T-helper 2 cell treated with Interferon-gamma antibody and Interleukin-4, amounts not matched to agents 5 μg/mL and 100 μg/mL, for 36 hours (primary cell): ENCODE results near the gene RASGRF2.
A peak's percentile ranks its signal among the peaks of the same experiment; 100 is the strongest.

ENCODE experiments used
- DNase-seq: peaks from one replicate; pipeline ENCODE4 v3.0.0; 2021; ENCODE audit warnings: low spot score
- H3K27ac Mint-ChIP-seq: one replicate; pipeline ENCODE4 v1.8.0; 2021; ENCODE audit warnings: mild to moderate bottlenecking, mixed read lengths
- H3K27me3 Mint-ChIP-seq: one replicate; pipeline ENCODE4 v1.8.0; 2021; ENCODE audit warnings: low read depth, mixed read lengths
- H3K36me3 Mint-ChIP-seq: one replicate; pipeline ENCODE4 v1.8.0; 2021; ENCODE audit warnings: low read depth, mixed read lengths
- H3K4me1 Mint-ChIP-seq: one replicate; pipeline ENCODE4 v1.8.0; 2021; ENCODE audit warnings: low read depth, mixed read lengths
- H3K4me3 Mint-ChIP-seq: one replicate; pipeline ENCODE4 v1.8.0; 2022; ENCODE audit warnings: mild to moderate bottlenecking, moderate library complexity, mixed read lengths
- H3K9me3 Mint-ChIP-seq: one replicate; pipeline ENCODE4 v1.8.0; 2021; ENCODE audit warnings: mixed read lengths

RASGRF2 gene

GRCh38 chr5:81068635-81069034 is 108.5 kb downstream of the RASGRF2 start:
- Mint-ChIP-seq H3K4me1 (peaks cover 2% of the 10 kb centered on the region), H3K36me3 (peaks cover 5% of the 10 kb centered on the region), H3K9me3 (peaks cover 4% of the 10 kb centered on the region), H3K27me3 (no peaks in the 10 kb centered on the region), H3K27ac (no peak overlapping the region), H3K4me3 (no peak overlapping the region)
- DNase-seq = no peak

GRCh38 chr5:81069990-81070389 is 109.8 kb downstream of the RASGRF2 start:
- Mint-ChIP-seq H3K36me3 (peaks cover 8% of the 10 kb centered on the region), H3K4me1 (peaks cover 2% of the 10 kb centered on the region), H3K4me3 (no peak overlapping the region), H3K9me3 (no peaks in the 10 kb centered on the region), H3K27me3 (no peaks in the 10 kb centered on the region), H3K27ac (no peak overlapping the region)
- DNase-seq = no peak

DNA sequence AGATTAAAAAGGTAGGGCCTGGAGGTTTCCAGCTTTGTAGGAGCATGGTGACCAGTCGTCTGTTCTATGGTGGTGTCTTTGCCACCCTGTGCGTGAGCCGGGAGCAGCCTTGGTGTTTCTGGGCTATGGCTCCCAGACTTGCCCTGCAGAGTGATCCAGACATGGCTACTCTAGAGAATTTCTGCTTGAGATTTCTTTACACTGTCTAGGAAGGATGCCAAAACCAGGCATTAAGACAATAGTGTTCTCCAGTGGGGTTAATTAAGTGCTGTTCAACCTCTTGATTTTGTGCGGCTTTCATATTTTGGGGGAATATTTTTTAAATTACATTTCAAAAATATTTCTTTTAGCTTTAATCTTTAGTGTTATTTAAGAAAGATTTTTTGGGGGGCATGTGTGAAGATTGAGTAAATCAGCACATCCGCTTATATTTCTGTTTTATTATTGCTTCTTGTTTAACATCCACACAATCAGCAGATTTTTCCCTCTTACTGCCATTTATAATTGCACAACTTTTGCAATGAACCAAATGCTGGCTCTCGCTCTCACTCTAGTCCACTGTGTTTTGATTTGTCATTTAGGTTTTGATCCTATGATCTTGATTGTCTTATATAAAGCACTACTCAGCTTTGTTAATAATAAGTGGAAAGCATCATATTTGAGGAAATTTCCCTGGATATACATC is 110.5 kb downstream of the RASGRF2 start:
- no peak overlapping the region for H3K4me3 Mint-ChIP-seq
- H3K9me3 Mint-ChIP-seq = no peaks in the 10 kb centered on the region
- no peaks in the 10 kb centered on the region for H3K27me3 Mint-ChIP-seq
- H3K27ac Mint-ChIP-seq = no peak overlapping the region
- peaks cover 8% of the 10 kb centered on the region for H3K36me3 Mint-ChIP-seq
- DNase-seq = no peak
- H3K4me1 Mint-ChIP-seq = peaks cover 2% of the 10 kb centered on the region

DNA sequence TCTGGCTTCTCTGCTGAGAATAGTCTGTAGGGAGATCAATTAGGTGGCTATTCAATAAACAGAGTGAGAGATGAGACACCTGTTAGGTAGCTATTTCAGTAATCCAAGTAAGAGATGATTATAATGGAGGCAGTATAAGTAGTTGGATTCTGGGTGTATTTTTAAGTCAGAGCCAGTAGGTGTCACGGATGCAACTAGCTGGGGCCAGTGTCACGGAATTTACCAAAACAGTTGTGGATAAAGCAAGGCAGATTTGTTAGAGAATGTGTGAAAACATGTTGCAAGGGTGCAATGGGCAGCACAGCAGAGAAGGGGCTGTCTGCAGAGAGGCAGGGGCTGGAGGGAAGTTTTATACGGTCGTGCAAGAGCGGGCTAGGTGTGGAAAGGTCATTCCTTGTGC is 114.9 kb downstream of the RASGRF2 start:
- Mint-ChIP-seq H3K27ac (no peak overlapping the region), H3K36me3 (peaks cover 14% of the 10 kb centered on the region), H3K27me3 (no peaks in the 10 kb centered on the region), H3K4me3 (no peak overlapping the region), H3K9me3 (peaks cover 7% of the 10 kb centered on the region), H3K4me1 (no peaks in the 10 kb centered on the region)
- DNase-seq = no peak

DNA sequence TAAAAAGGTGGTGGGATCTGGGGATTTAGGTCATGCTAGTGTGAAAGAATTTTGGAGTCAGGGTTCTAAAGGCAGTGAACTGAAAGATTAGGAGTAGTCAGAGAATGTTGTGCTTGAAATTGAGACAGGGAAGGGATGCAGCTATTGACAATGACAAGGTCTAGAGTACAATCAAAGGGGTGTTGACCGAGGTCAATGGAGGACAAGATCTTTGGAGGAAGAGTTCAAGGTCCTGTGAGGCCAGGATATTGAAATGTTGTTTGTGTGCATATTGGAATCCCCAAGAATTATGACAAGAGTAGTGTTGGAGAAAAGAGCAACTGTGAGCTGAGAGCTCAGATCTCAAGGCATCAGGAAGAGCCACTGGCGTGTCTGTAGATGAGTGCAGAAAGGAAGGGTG is 116.9 kb downstream of the RASGRF2 start:
- peaks cover 7% of the 10 kb centered on the region for H3K9me3 Mint-ChIP-seq
- H3K27ac Mint-ChIP-seq = no peak overlapping the region
- no peak overlapping the region for H3K4me3 Mint-ChIP-seq
- no peaks in the 10 kb centered on the region for H3K4me1 Mint-ChIP-seq
- no peaks in the 10 kb centered on the region for H3K27me3 Mint-ChIP-seq
- DNase-seq = no peak
- peaks cover 17% of the 10 kb centered on the region for H3K36me3 Mint-ChIP-seq

DNA sequence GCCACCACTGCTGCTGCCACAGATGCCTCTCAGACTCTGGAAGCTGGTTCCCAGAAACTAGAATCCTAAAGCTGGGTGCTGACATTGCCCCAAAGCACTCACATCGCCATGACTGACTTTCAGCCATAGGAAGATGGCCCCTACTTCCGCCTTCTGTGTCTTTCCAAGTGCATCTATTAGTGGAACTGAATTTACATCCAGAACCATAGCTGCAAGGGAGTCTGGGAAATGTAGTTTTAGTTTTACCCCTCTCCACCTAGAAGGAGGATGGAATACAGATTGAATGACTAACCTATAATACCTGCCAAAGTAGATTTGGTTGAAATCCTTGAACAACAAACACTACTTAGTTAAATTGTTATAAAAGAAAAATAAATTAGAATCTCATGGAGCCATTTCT is 118.8 kb downstream of the RASGRF2 start:
- no peak overlapping the region for H3K27ac Mint-ChIP-seq
- peaks cover 13% of the 10 kb centered on the region for H3K36me3 Mint-ChIP-seq
- no peak overlapping the region for H3K4me3 Mint-ChIP-seq
- no peaks in the 10 kb centered on the region for H3K4me1 Mint-ChIP-seq
- no peak for DNase-seq
- no peaks in the 10 kb centered on the region for H3K27me3 Mint-ChIP-seq
- H3K9me3 Mint-ChIP-seq = peaks cover 7% of the 10 kb centered on the region

GRCh38 chr5:81080809-81081460 is 120.8 kb downstream of the RASGRF2 start:
- Mint-ChIP-seq H3K4me3 (no peak overlapping the region), H3K27ac (no peak overlapping the region), H3K27me3 (no peaks in the 10 kb centered on the region), H3K4me1 (no peaks in the 10 kb centered on the region), H3K9me3 (peaks cover 7% of the 10 kb centered on the region), H3K36me3 (peaks cover 11% of the 10 kb centered on the region)
- no peak for DNase-seq

- Mint-ChIP-seq H3K27ac (no peak overlapping the region), H3K9me3 (peaks cover 7% of the 10 kb centered on the region), H3K4me1 (no peaks in the 10 kb centered on the region), H3K36me3 (peaks cover 11% of the 10 kb centered on the region), H3K4me3 (no peak overlapping the region), H3K27me3 (no peaks in the 10 kb centered on the region)
- no peak for DNase-seq
Measured at GRCh38 chr5:81081461-81081835, 121.3 kb downstream of the RASGRF2 start.

DNA sequence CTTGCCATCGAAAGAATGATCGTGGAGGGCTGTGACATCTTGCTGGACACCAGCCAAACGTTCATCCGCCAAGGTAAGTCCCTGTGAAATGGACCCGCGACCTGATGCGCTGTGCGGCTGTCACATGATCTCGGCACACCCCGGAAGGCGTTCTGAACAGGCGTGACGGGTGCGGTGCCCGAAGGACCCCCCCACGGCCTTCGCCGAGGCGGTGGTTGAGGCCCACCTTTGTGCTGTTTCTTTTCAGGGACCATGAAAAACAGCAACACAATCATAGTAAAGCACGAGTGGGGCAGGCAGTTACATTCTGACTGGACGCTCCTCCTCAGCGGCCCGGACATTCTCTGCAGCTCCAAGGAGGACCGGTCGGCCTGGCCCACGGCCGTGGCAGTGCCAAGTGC is 126.7 kb downstream of the RASGRF2 start:
- Mint-ChIP-seq H3K27ac (no peak overlapping the region), H3K36me3 (peaks cover 5% of the 10 kb centered on the region)

DNA sequence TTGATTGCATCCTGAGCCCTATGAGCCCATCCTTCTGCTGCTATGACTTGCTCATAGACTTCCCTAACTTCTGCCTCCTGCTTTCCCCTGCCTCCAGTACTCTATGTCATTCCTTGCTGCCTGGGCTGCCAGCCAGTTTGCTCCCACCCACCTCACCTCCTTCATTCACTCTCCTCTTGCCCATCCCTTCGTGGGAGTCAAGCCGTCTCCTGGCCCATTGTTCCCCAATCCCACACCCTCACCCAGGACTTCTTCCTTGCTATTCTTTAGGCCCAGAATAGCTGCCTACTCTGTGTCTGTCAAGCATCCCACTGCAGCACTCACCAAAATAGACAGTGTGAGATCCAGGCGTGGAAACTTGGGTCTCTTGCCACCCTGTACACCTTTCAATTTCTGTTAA is 131.0 kb downstream of the RASGRF2 start:
- DNase-seq = no peak
- Mint-ChIP-seq H3K36me3 (peaks cover 5% of the 10 kb centered on the region), H3K4me3 (no peak overlapping the region), H3K27ac (no peak overlapping the region), H3K27me3 (no peaks in the 10 kb centered on the region), H3K9me3 (no peaks in the 10 kb centered on the region), H3K4me1 (peaks cover 2% of the 10 kb centered on the region)

More for the DNA sequence above, 126.7 kb downstream of the RASGRF2 start:
- no peak overlapping the region for H3K4me3 Mint-ChIP-seq
- no peaks in the 10 kb centered on the region for H3K4me1 Mint-ChIP-seq
- DNase-seq = no peak
- no peaks in the 10 kb centered on the region for H3K9me3 Mint-ChIP-seq
- no peaks in the 10 kb centered on the region for H3K27me3 Mint-ChIP-seq

DNA sequence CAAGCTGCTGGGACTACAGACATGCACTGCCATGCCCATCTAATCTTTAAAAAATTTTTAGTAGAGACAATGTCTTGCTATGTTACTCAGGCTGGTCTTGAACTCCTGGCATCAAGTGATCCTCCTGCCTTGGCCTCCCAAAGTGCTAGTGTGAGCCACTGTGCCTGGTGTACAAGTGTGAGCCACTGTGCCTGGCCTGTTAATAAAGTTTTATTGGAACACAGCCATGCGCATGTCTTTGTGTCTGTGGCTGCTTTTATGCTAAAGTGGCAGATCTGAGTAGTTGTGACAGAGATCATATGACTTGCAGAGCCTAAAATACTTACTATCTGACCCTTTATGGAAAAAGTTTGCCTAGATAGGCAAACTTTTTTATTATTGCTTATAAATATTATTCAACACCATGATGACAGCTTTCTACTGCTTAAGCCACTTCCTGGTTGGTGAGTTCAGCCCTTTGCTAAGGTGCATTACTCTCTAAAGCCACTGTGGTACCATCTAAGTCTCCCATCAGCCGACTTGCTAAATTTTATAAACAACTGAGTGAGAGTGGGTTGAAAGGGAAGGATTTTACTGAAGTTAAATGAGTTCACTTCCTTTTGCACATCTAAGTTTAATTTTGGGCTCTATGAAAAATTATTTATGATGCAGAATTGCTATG is 133.5 kb downstream of the RASGRF2 start:
- peaks cover 2% of the 10 kb centered on the region for H3K36me3 Mint-ChIP-seq
- H3K27ac Mint-ChIP-seq = no peak overlapping the region
- no peaks in the 10 kb centered on the region for H3K27me3 Mint-ChIP-seq
- no peak overlapping the region for H3K4me3 Mint-ChIP-seq
- peaks cover 2% of the 10 kb centered on the region for H3K4me1 Mint-ChIP-seq
- DNase-seq = no peak
- H3K9me3 Mint-ChIP-seq = no peaks in the 10 kb centered on the region

GRCh38 chr5:81095835-81096234 is 135.7 kb downstream of the RASGRF2 start:
- no peak for DNase-seq
- peaks cover 2% of the 10 kb centered on the region for H3K4me1 Mint-ChIP-seq
- H3K36me3 Mint-ChIP-seq = peaks cover 2% of the 10 kb centered on the region
- H3K27me3 Mint-ChIP-seq = no peaks in the 10 kb centered on the region
- no peak overlapping the region for H3K27ac Mint-ChIP-seq
- H3K9me3 Mint-ChIP-seq = no peaks in the 10 kb centered on the region
- no peak overlapping the region for H3K4me3 Mint-ChIP-seq

- Mint-ChIP-seq H3K27me3 (no peaks in the 10 kb centered on the region), H3K27ac (no peak overlapping the region), H3K4me3 (no peak overlapping the region), H3K4me1 (peaks cover 2% of the 10 kb centered on the region), H3K36me3 (no peaks in the 10 kb centered on the region), H3K9me3 (no peaks in the 10 kb centered on the region)
- no peak for DNase-seq
Measured at GRCh38 chr5:81097713-81098112, 137.6 kb downstream of the RASGRF2 start.

GRCh38 chr5:81105261-81105877 is 145.2 kb downstream of the RASGRF2 start:
- peak overlapping the region; percentile 4 for H3K4me3 Mint-ChIP-seq
- no peak overlapping the region for H3K27ac Mint-ChIP-seq
- no peak for DNase-seq
- H3K36me3 Mint-ChIP-seq = no peaks in the 10 kb centered on the region
- peaks cover 18% of the 10 kb centered on the region for H3K4me1 Mint-ChIP-seq
- H3K27me3 Mint-ChIP-seq = no peaks in the 10 kb centered on the region
- H3K9me3 Mint-ChIP-seq = no peaks in the 10 kb centered on the region
